ENCODE results near the gene UNC45A.

The UNC45A gene

GRCh38 chr15:90946941-90947576 lies 12.0 kb downstream of the UNC45A start:
- no peak for DNase-seq

GRCh38 chr15:90947577-90948357 lies 12.7 kb downstream of the UNC45A start:
- DNase-seq = no peak

GRCh38 chr15:90948506-90948905 lies 13.4 kb downstream of the UNC45A start:
- no peak for DNase-seq

GRCh38 chr15:90949979-90950675 lies 15.0 kb downstream of the UNC45A start:
- no peak for DNase-seq

GRCh38 chr15:90950676-90951075 lies 15.6 kb downstream of the UNC45A start:
- no peak for DNase-seq

- no peak for DNase-seq
Observed at GRCh38 chr15:90952901-90953677, 18.0 kb downstream of the UNC45A start.

GRCh38 chr15:90953947-90954711 lies 19.0 kb downstream of the UNC45A start:
- DNase-seq = no peak

GRCh38 chr15:90954712-90955623 lies 19.9 kb downstream of the UNC45A start, which contains the start of gene RCCD1:
Gene RCCD1 (plus strand): TSS chr15:90954884. CDS start chr15:90956735, 1,851 bp downstream.
- peak; percentile 91 for DNase-seq

GRCh38 chr15:90955624-90956273 lies 20.7 kb downstream of the UNC45A start:
- no peak for DNase-seq

GRCh38 chr15:90956274-90957030 lies 21.4 kb downstream of the UNC45A start:
- DNase-seq = peak; percentile 66

- no peak for DNase-seq
Observed at GRCh38 chr15:90957031-90957790, 22.1 kb downstream of the UNC45A start.

- DNase-seq = no peak
Observed at GRCh38 chr15:90957791-90958190, 22.7 kb downstream of the UNC45A start.

GRCh38 chr15:90959028-90959595 lies 24.0 kb downstream of the UNC45A start:
- DNase-seq = no peak

- no peak for DNase-seq
Observed at GRCh38 chr15:90959894-90960293, 24.8 kb downstream of the UNC45A start.

- no peak for DNase-seq
Observed at GRCh38 chr15:90960298-90961091, 25.4 kb downstream of the UNC45A start.

GRCh38 chr15:90962021-90962420 lies 26.9 kb downstream of the UNC45A start:
- no peak for DNase-seq

GRCh38 chr15:90966262-90966661 lies 31.2 kb downstream of the UNC45A start:
- DNase-seq = no peak

- no peak for DNase-seq
Observed at GRCh38 chr15:90967206-90967605, 32.1 kb downstream of the UNC45A start.
